Measurements from ENCODE around the gene CORO2A. TPM values are rescaled to one million over a fixed set of nuclear protein-coding genes. Genes with fewer than 3 reads are reported as not detected.

Gene CORO2A
- total RNA-seq, 1 experiment from 2014 or later = 15.8 TPM

- H3K9me3 ChIP-seq (ENCODE audit: control insufficient read depth, low read depth, low read length) = no peaks in the 10 kb centered on the region
- no peaks in the 10 kb centered on the region for H3K4me1 ChIP-seq (ENCODE audit: insufficient read depth, low read length)
- no peaks in the 10 kb centered on the region for H3K23me2 ChIP-seq (ENCODE audit: insufficient read length, low read depth, low read length, poor library complexity, severe bottlenecking)
- no peaks in the 10 kb centered on the region for H3K79me1 ChIP-seq (ENCODE audit: insufficient read depth, low read depth, low read length, poor library complexity, severe bottlenecking)
- Mint-ChIP-seq H3K27ac (no peak overlapping the region; a peak in 1 of 7 replicates), H3K4me3 (no peak overlapping the region), H3K4me1 (peaks cover 7% of the 10 kb centered on the region in 2 experiments; a peak in 3 of 4 replicates), H3K27me3 (ENCODE audit: low read depth) (no peaks in the 10 kb centered on the region), H3K9me3 (no peaks in the 10 kb centered on the region), H3K36me3 (ENCODE audit: insufficient read depth in 1 of 3, low read depth in 3 of 3) (peaks cover 0 to 5% (median 0%) of the 10 kb centered on the region in 3 experiments; a peak in 2 of 7 replicates)
- no peak overlapping the region for H2BK5ac ChIP-seq (ENCODE audit: insufficient read length, low read length)
- no peak overlapping the region for H2AK5ac ChIP-seq (ENCODE audit: insufficient read length, low read length)
- no peak overlapping the region for H4K8ac ChIP-seq (replicated peaks; ENCODE audit: insufficient read length, low read depth, low read length)
- H3K9ac ChIP-seq (ENCODE audit: extremely low read depth, insufficient read length, low read length) = no peak overlapping the region
- no peak overlapping the region for H3K27ac ChIP-seq (ENCODE audit: insufficient read length, low read depth, low read length)
- H2BK120ac ChIP-seq (ENCODE audit: low read depth, low read length, poor library complexity, severe bottlenecking) = no peak overlapping the region
- no peak overlapping the region for H3K23ac ChIP-seq (ENCODE audit: insufficient read length, low read depth, low read length)
- no peak overlapping the region for H4K91ac ChIP-seq (ENCODE audit: insufficient read length, low read depth, low read length)
- no peak overlapping the region for H2AFZ ChIP-seq (ENCODE audit: low read length)
- H3K18ac ChIP-seq (ENCODE audit: insufficient read length, low read depth, low read length) = no peak overlapping the region
- no peak overlapping the region for H4K5ac ChIP-seq (ENCODE audit: insufficient read length, low read depth, low read length)
- TF ChIP-seq CTCF (conservative IDR thresholded peaks at IDR 0.05) = no peak
- H3T11ph ChIP-seq (ENCODE audit: low read length) = no peak overlapping the region
- H3K14ac ChIP-seq (ENCODE audit: insufficient read depth, low read length) = no peak overlapping the region
- DNase-seq = no peak
- no peak overlapping the region for H3K56ac ChIP-seq (ENCODE audit: insufficient read length, low read depth, low read length)
- no CpG with 5 or more reads among the region's 4 CpGs for WGBS (ENCODE audit: extremely low coverage, insufficient read length, low lambda C conversion rate)
- H2BK12ac ChIP-seq (ENCODE audit: insufficient read length, low read depth, low read length) = no peak overlapping the region
- no peaks in the 10 kb centered on the region for H4K20me1 ChIP-seq (ENCODE audit: control insufficient read depth, insufficient read depth, insufficient read length)
- H2BK20ac ChIP-seq (ENCODE audit: low read depth, low read length, poor library complexity, severe bottlenecking) = no peak overlapping the region
- no peaks in the 10 kb centered on the region for H3K79me2 ChIP-seq (ENCODE audit: insufficient read depth, low read length)
- no peaks in the 10 kb centered on the region for H3K27me3 ChIP-seq (ENCODE audit: insufficient read depth, low read length)
- no peak overlapping the region for H3K4me2 ChIP-seq (ENCODE audit: insufficient read depth, insufficient read length, low read length)
- H3K4ac ChIP-seq (ENCODE audit: low read depth, low read length) = no peak overlapping the region
- H2BK15ac ChIP-seq (ENCODE audit: low read depth, low read length) = no peak overlapping the region
Observed at GRCh38 chr9:98144076-98144475, 48.4 kb downstream of the CORO2A start.
